ENCODE measurements around the gene FBLN2. TPM values are rescaled to one million over a fixed set of nuclear protein-coding genes. Genes with fewer than 3 reads are reported as not detected.

The FBLN2 gene
- polyA plus RNA-seq, 1 experiment = 15.5 TPM

- no peak overlapping the region for H3K4me3 ChIP-seq (ENCODE audit: low read depth, low read length)
- no peak for TF ChIP-seq CTCF (IDR thresholded peaks at IDR 0.05; ENCODE audit: low read depth, low read length)
- DNase-seq (ENCODE audit: low read depth, low spot score) = no peak
- no peak overlapping the region for H3K27ac ChIP-seq (ENCODE audit: low read depth, low read length)
- no peaks in the 10 kb centered on the region for H3K27me3 ChIP-seq (ENCODE audit: control insufficient read depth, insufficient read depth, low read length)
- ChIA-PET CTCF (interaction anchor here (1.0 to 1.3 kb wide), 2 partner anchors 26 to 125 kb away, joined by 3 read pairs; no protein-coding TSS in a partner anchor), POLR2A (interaction anchor here (0.9 kb wide), 1 partner anchor 142 kb away, joined by 3 read pairs; the partner anchor contains the start of gene HDAC11)
- peaks cover 11% of the 10 kb centered on the region; the same call in 1 of the 2 replicates for H3K9me3 ChIP-seq (ENCODE audit: control insufficient read depth, insufficient read depth, low read length)
These were observed 72.7 kb downstream of the FBLN2 start for GRCh38 chr3:13621381-13622221.

- POLR2A ChIA-PET = no interaction called here
- no peak overlapping the region for H3K27ac ChIP-seq (ENCODE audit: low read depth, low read length)
- CTCF ChIA-PET = interaction anchor here (1.0 to 1.3 kb wide), 2 partner anchors 26 to 128 kb away, joined by 3 to 5 read pairs; no protein-coding TSS in a partner anchor
- no peak for TF ChIP-seq CTCF (IDR thresholded peaks at IDR 0.05; ENCODE audit: low read depth, low read length)
- H3K4me3 ChIP-seq (ENCODE audit: low read depth, low read length) = no peak overlapping the region
- peaks cover 11% of the 10 kb centered on the region; the same call in 1 of the 2 replicates for H3K9me3 ChIP-seq (ENCODE audit: control insufficient read depth, insufficient read depth, low read length)
- DNase-seq (ENCODE audit: low read depth, low spot score) = no peak
- no peaks in the 10 kb centered on the region for H3K27me3 ChIP-seq (ENCODE audit: control insufficient read depth, insufficient read depth, low read length)
These were observed 73.4 kb downstream of the FBLN2 start for GRCh38 chr3:13622356-13622755.

- DNase-seq (ENCODE audit: low read depth, low spot score) = no peak
- ChIA-PET POLR2A (no interaction called here), CTCF (interaction anchor here (0.7 to 1.3 kb wide), 3 partner anchors 25 to 128 kb away, joined by 3 to 5 read pairs (median 3); no protein-coding TSS in a partner anchor)
- Histone ChIP-seq H3K27me3 (ENCODE audit: control insufficient read depth, insufficient read depth, low read length) (no peaks in the 10 kb centered on the region), H3K27ac (ENCODE audit: low read depth, low read length) (no peak overlapping the region), H3K4me3 (ENCODE audit: low read depth, low read length) (no peak overlapping the region), H3K9me3 (ENCODE audit: control insufficient read depth, insufficient read depth, low read length) (peaks cover 7% of the 10 kb centered on the region; the same call in 1 of the 2 replicates)
- no peak for TF ChIP-seq CTCF (IDR thresholded peaks at IDR 0.05; ENCODE audit: low read depth, low read length)
These were observed 74.3 kb downstream of the FBLN2 start for GRCh38 chr3:13623101-13623654.

- Histone ChIP-seq H3K27me3 (ENCODE audit: control insufficient read depth, insufficient read depth, low read length) (no peaks in the 10 kb centered on the region), H3K27ac (ENCODE audit: low read depth, low read length) (no peak overlapping the region), H3K4me3 (ENCODE audit: low read depth, low read length) (no peak overlapping the region), H3K9me3 (ENCODE audit: control insufficient read depth, insufficient read depth, low read length) (peaks cover 7% of the 10 kb centered on the region; the same call in 1 of the 2 replicates)
- CTCF ChIA-PET = no interaction called here
- POLR2A ChIA-PET = no interaction called here
- TF ChIP-seq CTCF (IDR thresholded peaks at IDR 0.05; ENCODE audit: low read depth, low read length) = no peak
- DNase-seq (ENCODE audit: low read depth, low spot score) = no peak
These were observed 75.1 kb downstream of the FBLN2 start for GRCh38 chr3:13624021-13624420.

- ChIA-PET CTCF (no interaction called here), POLR2A (no interaction called here)
These were observed 75.8 kb downstream of the FBLN2 start for GRCh38 chr3:13624671-13625125.

More at GRCh38 chr3:13624671-13625125, 75.8 kb downstream of the FBLN2 start:
- no peak for DNase-seq (ENCODE audit: low read depth, low spot score)
- Histone ChIP-seq H3K9me3 (ENCODE audit: control insufficient read depth, insufficient read depth, low read length) (peaks cover 7% of the 10 kb centered on the region; the same call in 1 of the 2 replicates), H3K4me3 (ENCODE audit: low read depth, low read length) (no peak overlapping the region), H3K27ac (ENCODE audit: low read depth, low read length) (no peak overlapping the region), H3K27me3 (ENCODE audit: control insufficient read depth, insufficient read depth, low read length) (no peaks in the 10 kb centered on the region)
- no peak for TF ChIP-seq CTCF (IDR thresholded peaks at IDR 0.05; ENCODE audit: low read depth, low read length)

Data from AG04450 (cell line).